GM21737 (cell line): Measurements from ENCODE around the gene AP5Z1.
"Not testable (repeated sequence)": the region's sequence is repeated elsewhere in the genome, so short reads cannot be mapped to it uniquely, and the experiment has no call there.

Experiments
- ATAC-seq: cut with Tn5 transposase; IDR thresholded peaks from one replicate; pipeline ENCODE4 v1.9.1; 2021; ENCODE audit warnings: mild to moderate bottlenecking, moderate library complexity; ENCODE audit not compliant: unreplicated experiment

The AP5Z1 gene

GRCh38 chr7:4786015-4786414 lies 10.6 kb downstream of the AP5Z1 start:
- no peak for ATAC-seq

- ATAC-seq: no peak
Measured at GRCh38 chr7:4787541-4787940, 12.1 kb downstream of the AP5Z1 start.

DNA sequence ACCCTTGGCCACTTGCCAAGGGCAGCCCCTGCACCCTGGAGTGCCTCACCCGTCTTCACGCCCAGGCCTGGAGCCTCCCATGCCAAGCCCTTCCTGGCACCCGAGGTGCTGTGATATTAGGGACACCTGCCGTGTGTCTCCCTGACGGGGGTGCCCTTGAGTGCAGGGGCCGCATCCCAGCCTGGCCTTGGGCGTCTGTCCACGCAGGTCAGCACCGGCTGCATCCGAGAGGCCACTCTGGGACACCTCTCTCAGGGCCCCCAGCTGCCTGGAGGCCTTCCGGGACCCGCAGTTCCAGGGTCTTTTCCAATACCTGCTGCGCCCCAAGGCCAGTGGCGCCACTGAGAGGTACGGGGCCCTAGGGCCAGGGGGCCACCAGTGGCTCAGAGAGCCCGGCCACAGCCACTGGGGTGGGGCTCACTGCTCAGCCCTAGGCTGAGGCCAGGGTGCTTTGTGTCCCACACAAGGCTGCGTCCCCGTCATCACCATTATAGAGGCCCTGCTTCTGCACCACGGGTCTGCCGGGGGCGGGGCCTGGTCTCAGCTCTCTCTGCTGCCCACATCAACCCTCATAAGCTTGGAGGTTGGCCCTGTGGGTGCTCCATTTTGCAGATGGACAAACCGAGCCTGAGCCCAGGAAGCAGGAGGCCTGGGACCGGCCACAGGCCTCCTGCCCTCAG lies 12.7 kb downstream of the AP5Z1 start:
- no peak for ATAC-seq

DNA sequence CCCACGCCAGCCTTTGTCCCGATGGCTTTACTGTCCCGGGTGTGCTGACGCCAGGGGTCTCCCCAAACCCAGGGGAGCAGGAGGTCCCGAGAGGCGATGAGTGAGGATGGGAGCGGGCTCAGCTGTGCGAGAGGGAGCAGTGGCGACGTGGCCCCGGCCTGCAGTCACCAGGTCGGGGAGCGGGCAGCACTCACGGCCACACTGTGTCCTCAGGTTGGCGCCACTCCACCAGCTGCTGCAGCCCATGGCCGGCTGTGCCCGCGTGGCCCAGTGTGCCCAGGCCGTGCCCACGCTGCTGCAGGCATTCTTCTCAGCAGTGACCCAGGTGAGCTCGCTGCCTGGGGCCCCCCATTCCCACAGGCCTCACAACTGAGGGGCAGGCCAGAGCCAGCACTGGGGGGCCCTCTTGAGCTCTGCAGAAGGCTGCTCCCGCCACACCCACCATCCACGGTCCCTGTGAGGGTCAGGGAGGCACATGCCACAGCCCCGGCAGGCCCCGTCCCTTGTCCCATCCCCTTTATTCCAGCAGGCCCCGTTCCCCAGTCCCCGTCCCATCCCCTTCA lies 13.3 kb downstream of the AP5Z1 start:
- no peak for ATAC-seq

DNA sequence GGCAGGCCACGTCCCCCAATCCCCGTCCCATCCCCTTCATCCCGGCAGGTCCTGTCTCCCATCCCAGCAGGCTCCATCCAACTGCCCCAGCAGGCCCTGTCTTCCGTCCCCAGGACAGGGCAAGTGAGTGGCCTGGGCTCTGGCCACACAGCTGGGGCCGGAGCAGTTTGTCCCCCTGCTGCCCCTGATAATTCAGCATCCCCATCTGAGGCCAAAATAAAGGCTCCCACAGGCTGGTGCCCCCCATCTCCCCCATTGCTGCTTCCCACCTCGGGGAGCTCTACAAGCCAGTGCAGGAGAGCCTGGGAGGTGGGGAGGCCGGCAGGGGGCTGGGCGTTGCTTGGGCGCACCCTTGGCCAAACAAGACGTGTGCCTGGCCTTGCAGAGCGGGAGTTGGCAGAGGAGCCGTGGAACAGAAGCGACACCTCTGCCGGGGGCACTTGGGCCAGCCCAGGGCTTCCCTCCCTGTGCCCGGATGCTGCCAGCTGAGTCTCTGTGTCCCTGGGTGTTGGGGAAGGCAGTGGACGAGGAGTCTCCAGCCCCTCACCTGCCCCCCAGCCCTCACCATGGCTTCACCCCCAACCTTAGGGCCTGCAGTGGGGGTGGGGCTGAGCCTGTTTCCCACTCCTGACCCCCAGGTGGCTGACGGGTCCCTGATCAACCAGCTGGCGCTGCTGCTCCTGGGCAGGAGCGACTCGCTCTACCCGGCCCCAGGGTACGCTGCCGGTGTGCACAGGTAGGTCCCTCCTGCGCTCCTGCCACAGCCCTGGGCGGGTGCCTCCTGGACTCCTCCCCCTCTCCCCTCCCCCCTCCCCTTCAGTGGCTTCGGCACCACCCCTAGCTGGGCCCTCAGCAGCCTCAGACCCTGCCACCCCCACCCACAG lies 14.0 kb downstream of the AP5Z1 start:
- ATAC-seq: no peak

DNA sequence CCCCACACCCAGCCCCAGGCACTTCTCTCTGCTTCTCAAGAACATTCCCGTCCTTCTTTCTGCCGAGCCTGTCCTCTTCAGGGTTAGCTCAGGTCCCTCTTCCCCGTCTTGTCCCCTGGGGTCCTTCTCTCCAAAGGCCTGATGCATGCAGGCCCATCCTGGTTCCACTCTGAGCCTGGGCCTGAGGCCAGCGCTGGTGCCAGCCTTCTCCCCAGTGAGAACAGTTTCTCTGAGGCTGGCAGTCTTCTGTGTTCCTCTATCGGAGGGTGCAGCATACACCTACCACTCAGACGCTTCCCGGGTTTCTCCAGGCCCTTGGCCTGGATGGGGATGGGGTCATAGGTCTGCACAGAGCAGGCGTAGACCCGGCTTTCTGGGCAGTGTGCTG lies 14.6 kb downstream of the AP5Z1 start:
- no peak for ATAC-seq

GRCh38 chr7:4790516-4790991 lies 15.1 kb downstream of the AP5Z1 start:
- ATAC-seq: no peak

GRCh38 chr7:4791101-4791737 lies 15.8 kb downstream of the AP5Z1 start:
- no peak for ATAC-seq

- ATAC-seq: no peak
Measured at GRCh38 chr7:4791738-4792536, 16.5 kb downstream of the AP5Z1 start.

- no peak for ATAC-seq
Measured at GRCh38 chr7:4792537-4793126, 17.2 kb downstream of the AP5Z1 start.

DNA sequence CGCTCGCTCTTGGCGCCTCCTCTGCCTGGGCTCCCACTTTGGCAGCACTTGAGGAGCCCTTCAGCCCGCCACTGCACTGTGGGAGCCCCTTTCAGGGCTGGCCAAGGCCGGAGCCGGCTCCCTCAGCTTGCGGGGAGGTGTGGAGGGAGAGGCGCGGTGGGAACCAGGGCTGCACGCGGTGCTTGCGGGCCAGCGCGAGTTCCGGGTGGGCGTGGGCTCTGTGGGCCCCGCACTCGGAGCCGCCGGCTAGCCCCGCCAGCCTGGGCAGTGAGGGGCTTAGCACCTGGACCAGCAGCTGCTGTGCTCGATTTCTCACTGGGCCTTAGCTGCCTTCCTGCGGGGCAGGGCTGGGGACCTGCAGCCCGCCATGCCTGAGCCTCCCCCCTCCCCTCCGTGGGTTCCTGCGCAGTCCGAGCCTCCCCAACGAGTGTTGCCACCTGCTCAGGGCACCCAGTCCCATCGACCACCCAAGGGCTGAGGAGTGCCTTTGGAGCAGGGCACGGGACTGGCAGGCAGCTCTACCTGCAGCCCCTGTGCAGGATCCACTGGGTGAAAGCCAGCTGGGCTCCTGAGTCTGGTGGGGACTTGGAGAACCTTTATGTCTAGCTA lies 18.1 kb downstream of the AP5Z1 start:
- ATAC-seq: not testable (repeated sequence)

DNA sequence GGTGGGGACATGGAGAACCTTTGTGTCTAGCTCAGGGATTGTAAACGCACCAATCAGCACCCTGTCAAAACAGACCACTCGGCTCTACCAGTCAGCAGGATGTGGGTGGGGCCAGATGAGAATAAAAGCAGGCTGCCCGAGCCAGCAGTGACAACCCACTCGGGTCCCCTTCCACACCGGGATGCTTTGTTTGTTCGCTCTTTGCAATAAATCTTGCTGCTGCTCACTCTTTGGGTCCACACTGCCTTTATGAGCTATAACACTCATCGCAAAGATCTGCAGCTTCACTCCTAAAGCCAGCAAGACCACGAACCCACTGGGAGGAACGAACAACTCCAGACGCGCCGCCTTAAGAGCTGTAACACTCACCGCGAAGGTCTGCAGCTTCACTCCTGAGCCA lies 18.7 kb downstream of the AP5Z1 start:
- not testable (repeated sequence) for ATAC-seq

- ATAC-seq: no peak
Measured at GRCh38 chr7:4794591-4795350, 19.3 kb downstream of the AP5Z1 start.

- ATAC-seq: no peak
Measured at GRCh38 chr7:4796453-4796852, 21.0 kb downstream of the AP5Z1 start.

- ATAC-seq: no peak
Measured at GRCh38 chr7:4797858-4798705, 22.7 kb downstream of the AP5Z1 start.

GRCh38 chr7:4798706-4799235 lies 23.3 kb downstream of the AP5Z1 start:
- ATAC-seq: no peak

DNA sequence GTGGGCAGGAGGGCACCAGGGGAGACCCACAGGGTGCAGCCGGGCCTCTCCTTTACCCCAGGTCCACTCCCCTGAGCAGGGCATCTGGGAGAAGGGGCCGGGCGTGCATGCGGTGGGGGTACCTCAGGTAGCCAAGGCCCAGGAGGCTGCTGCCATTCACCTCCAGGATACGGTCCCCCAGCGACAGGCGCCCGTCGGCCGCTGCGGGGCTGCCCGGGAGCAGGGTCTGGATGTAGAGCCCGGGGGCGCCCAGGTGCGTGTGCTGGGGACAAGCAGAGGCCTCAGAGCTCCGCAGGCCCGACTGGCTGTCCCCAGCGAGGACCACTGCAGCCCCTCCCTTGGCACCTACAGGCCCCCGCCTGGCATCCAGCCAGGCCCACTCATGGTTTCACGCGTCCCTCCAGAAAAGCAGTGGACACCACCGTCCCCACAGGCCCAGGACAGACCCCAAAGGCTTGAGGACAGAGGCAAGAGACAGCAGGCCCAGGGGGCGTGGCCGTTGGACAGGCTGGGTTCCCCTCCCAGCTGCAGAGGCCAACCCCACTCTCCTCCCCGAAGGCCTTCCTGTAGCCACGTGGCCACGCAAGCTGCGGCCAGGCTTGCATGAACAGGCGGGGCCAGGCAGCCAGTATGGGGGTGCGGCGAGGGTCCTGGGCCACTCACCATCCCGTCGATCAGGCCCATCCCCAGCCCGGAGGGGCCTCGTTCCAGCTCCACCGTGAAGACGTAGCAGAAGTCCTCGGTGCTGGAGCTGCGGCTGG lies 24.3 kb downstream of the AP5Z1 start:
- no peak for ATAC-seq
